ENCODE results near the gene IMMP2L.
"Not testable (repeated sequence)": the region's sequence is repeated elsewhere in the genome, so short reads cannot be mapped to it uniquely, and the experiment has no call there.

The IMMP2L gene

DNA sequence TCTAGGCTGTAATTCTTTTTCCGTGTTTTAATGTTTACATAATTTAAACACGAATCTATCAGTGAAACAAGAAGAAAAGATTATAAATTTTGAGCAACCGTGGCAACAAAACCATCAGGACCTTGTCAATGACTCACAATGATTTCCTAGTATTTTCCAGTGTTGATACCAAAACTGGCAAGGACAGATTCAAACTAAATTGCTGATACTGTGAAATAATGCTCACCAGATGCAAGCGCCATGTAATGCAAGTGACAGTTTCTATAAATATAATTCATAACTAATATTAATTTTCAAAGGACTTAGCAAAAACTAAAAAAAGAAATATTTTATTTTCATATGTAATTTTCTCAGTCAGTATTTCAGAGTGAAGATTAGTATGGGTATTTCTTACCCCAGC is 267.8 kb downstream of the IMMP2L start:
- TF ChIP-seq, protein P1, sequence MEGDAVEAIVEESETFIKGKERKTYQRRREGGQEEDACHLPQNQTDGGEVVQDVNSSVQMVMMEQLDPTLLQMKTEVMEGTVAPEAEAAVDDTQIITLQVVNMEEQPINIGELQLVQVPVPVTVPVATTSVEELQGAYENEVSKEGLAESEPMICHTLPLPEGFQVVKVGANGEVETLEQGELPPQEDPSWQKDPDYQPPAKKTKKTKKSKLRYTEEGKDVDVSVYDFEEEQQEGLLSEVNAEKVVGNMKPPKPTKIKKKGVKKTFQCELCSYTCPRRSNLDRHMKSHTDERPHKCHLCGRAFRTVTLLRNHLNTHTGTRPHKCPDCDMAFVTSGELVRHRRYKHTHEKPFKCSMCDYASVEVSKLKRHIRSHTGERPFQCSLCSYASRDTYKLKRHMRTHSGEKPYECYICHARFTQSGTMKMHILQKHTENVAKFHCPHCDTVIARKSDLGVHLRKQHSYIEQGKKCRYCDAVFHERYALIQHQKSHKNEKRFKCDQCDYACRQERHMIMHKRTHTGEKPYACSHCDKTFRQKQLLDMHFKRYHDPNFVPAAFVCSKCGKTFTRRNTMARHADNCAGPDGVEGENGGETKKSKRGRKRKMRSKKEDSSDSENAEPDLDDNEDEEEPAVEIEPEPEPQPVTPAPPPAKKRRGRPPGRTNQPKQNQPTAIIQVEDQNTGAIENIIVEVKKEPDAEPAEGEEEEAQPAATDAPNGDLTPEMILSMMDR (conservative IDR thresholded peaks at IDR 0.05) = no peak
- H3K27ac ChIP-seq = no peak overlapping the region

DNA sequence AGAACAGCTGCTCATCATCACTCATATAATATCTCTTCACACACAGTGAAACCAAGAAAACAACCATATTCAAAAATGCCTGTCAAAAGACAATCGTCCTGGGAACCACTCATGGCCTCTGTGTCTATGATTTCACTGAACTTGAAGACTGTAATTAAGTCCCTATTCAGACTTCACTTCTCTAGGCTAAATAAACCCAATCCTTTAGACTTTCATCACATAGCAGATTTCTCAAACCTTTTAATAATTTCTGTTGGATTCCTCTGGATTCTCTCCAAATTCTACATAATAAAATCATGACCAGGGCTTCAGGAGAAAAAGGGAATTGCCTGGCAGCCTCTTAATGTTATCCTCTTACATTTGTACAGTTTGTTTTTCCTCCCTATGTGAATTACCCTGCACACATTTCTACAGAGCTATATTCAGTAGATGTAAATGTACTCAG is 270.2 kb downstream of the IMMP2L start:
- TF ChIP-seq, protein P1 (conservative IDR thresholded peaks at IDR 0.05) = no peak
- peak overlapping the region; percentile 8 for H3K27ac ChIP-seq

DNA sequence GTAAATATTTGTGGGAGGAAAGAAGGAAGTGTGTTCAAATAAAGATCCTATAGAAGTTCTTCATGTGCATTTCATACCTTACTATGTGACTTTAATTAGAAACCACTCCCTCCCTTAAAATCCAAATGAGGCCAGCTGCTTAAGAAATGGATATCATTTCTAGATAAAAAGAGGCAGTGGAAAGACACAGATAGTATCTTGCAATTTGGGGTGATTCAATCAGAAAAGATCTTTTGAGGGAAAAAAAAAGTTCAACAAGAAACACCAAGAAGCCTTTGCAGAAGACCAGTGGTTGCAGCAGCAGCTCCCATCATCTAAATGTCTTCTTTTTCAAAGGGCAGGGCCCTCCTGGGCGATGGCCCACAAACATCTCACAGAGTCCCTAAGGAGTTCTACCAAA is 271.3 kb downstream of the IMMP2L start:
- TF ChIP-seq, protein P1 (conservative IDR thresholded peaks at IDR 0.05) = no peak
- no peak overlapping the region for H3K27ac ChIP-seq

DNA sequence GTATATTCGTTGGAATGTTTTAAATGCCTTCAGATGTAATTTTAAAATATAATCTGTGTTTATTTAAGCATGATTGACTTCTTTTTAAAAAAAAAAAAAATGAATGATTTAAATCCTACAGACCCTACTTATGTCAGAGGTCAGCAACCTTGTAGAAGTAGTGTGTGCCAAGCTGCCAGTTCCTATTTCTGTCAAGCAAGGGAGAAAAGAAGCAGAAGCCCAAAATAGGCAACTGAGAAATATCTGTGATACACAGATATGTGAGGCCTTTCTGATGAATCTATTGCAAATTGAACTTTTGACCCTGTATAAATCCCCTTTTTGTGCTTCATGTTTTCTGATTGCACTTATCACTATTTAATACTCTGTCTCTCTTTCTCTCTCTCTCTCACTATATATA is 271.9 kb downstream of the IMMP2L start:
- H3K27ac ChIP-seq = no peak overlapping the region
- TF ChIP-seq, protein P1 (conservative IDR thresholded peaks at IDR 0.05) = no peak

DNA sequence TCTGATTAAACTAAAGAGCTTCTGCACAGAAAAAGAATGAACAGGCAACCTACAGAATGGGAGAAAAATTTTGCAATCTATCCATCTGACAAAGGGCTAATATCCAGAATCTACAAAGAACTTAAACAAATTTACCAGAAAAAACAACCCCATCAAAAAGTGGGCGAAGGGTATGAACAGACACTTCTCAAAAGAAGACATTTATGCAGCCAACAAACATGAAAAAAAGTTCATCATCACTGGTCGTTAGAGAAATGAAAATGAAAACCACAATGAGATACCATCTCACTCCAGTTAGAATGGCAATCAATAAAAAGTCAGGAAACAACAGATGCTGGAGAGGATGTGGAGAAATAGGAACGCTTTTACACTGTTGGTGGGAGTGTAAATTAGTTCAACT is 273.9 kb downstream of the IMMP2L start:
- not testable (repeated sequence) for H3K27ac ChIP-seq

DNA sequence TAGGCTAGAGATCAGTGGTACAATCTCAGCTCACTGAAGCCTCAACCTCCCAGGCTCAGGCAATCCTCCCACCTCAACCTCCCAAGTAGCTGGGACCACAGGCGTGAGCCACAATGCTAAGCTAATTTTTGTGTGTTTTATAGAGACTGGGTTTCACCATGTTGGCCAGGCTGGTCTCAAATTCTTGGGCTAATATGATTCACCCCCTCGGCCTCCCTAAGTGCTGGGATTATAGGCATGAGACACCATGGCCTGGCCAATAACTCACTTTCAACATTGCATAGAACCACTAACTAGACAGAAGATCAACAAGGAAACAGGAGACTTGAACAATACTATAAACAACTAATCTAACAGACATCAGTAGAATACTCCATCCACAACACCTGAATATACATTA is 279.7 kb downstream of the IMMP2L start:
- TF ChIP-seq, protein P1 (conservative IDR thresholded peaks at IDR 0.05) = no peak
- H3K27ac ChIP-seq = peak overlapping the region; percentile 48

DNA sequence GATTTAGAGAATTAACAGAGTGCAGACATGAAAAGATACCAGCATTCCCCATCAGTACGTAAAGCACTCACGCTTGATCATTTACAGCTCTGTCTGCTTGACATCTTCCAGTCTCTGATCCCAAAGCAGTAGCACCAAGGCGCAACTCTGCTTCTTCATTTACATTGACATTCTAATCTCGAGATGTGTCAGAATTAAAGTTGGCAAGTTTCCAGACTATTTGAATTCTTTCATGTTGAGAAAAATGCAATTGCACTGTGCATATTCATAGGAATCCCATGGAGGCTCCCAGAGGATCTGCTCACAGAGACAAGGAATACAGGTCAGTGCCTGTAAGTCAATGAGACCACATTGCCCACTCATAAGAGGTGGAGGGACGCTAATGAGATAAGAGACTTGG is 287.4 kb downstream of the IMMP2L start:
- TF ChIP-seq, protein P1 (conservative IDR thresholded peaks at IDR 0.05) = no peak
- no peak overlapping the region for H3K27ac ChIP-seq

DNA sequence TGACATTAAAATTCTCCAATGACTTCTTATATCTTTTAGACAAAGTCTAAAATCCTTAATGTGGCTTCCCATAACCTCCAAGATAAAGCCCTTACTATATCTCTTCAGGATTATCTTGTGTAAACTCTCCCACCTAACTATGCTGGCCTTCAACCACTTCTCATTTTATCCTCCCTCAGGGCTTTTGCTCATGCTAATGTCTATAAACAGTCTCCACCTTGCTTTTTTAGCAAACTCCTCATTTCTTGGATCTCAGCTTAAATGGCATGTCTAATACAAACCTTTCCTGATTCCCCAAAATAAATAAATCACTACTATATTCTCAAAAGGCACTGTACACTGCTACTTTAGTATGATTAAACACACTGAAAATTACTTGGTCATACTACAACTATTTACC is 290.2 kb downstream of the IMMP2L start:
- TF ChIP-seq, protein P1 (conservative IDR thresholded peaks at IDR 0.05) = no peak
- H3K27ac ChIP-seq = no peak overlapping the region

DNA sequence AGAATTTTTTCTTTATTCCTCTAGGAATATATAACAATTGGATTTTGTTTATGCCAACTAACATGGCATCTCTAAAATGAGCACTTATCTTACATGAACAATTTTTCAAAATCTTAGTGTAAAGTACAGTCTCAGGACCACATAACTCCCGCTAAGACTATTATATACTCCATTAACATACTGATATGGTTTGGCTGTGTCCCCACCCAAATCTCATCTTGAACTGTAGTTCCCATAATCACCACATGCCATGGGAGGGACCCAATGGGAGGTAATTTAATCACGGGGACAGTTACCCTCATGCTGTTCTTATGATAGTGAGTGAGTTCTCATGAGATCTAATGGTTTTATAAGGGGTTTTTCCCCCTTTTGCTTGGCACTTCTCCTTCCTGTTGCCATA is 291.5 kb downstream of the IMMP2L start:
- not testable (repeated sequence) for H3K27ac ChIP-seq
